IMR-90 (cell line): ENCODE results near the gene ENO3. TPM values are rescaled to one million over a fixed set of nuclear protein-coding genes. Genes with fewer than 3 reads are reported as not detected.

Experiments used
- ATAC-seq: fragments of 200-7000 bp; cut with Tn5 transposase; 2 replicates; pipeline ENCODE4 v1.9.1; 2020; ENCODE audit warnings: low read depth, mild to moderate bottlenecking, moderate library complexity
- BruUV-seq: library from RNA; stranded (reverse); fragments of 400-500 nt; replicated peaks from 2 replicates; lab custom pipeline; 2021; lab: Mats Ljungman, UMichigan
- CTCF ChIA-PET: fragments of 300-600 bp; formaldehyde crosslinking; extraction: SDS; loops from one replicate; lab custom pipeline; 2021; ENCODE audit warnings: antibody characterized with exemption; lab: Yijun Ruan, JAX
- POLR2A ChIA-PET: fragments of 300-600 bp; sonication (Branson Sonifier 250); formaldehyde crosslinking; loops from one replicate; lab custom pipeline; 2022; ENCODE audit warnings: antibody characterized with exemption; ENCODE audit not compliant: unreplicated experiment; lab: Charles Lee
- DNase-seq: peaks from one replicate; pipeline ENCODE4 v3.0.0; 2013
- H2AFZ ChIP-seq: replicated peaks from 2 replicates; pipeline ENCODE3; 2013; ENCODE audit warnings: low read length, mild to moderate bottlenecking; ENCODE audit not compliant: poor library complexity
- H2AK5ac ChIP-seq: 2 replicates; pipeline ENCODE4 v1.6.1; 2013; ENCODE audit warnings: low read depth, low read length, inconsistent platforms
- H2AK9ac ChIP-seq: replicated peaks from 2 replicates; pipeline ENCODE3; 2013; ENCODE audit warnings: mild to moderate bottlenecking, low read depth, low read length, moderate library complexity; ENCODE audit not compliant: poor library complexity
- H2BK120ac ChIP-seq: 2 replicates; pipeline ENCODE4 v1.6.1; 2013; ENCODE audit warnings: low read depth, low read length, inconsistent platforms
- H2BK15ac ChIP-seq: 3 replicates; pipeline ENCODE4 v1.6.1; 2013; ENCODE audit warnings: low read depth, low read length, inconsistent platforms
- H2BK20ac ChIP-seq: 2 replicates; pipeline ENCODE4 v1.6.1; 2013; ENCODE audit warnings: low read depth, mild to moderate bottlenecking, inconsistent platforms, low read length, moderate library complexity
- H2BK5ac ChIP-seq: 2 replicates; pipeline ENCODE4 v1.6.1; 2013; ENCODE audit warnings: mild to moderate bottlenecking, low read depth, low read length, inconsistent platforms; ENCODE audit not compliant: poor library complexity, severe bottlenecking
- H3K14ac ChIP-seq: replicated peaks from 2 replicates; pipeline ENCODE4 v1.6.1; 2013; ENCODE audit warnings: low read depth, low read length, inconsistent platforms
- H3K18ac ChIP-seq: 2 replicates; pipeline ENCODE4 v1.6.1; 2013; ENCODE audit warnings: low read depth, low read length, control low read depth
- H3K23ac ChIP-seq: 2 replicates; pipeline ENCODE4 v1.6.1; 2013; ENCODE audit warnings: low read depth, low read length, inconsistent platforms
- H3K27ac ChIP-seq: 2 replicates; pipeline ENCODE4 v1.5.1; 2013; ENCODE audit warnings: mild to moderate bottlenecking, control low read depth, low read length; ENCODE audit not compliant: insufficient read depth
- H3K27me3 ChIP-seq: 2 replicates; pipeline ENCODE4 v1.6.1; 2013; ENCODE audit warnings: low read length; ENCODE audit not compliant: control insufficient read depth, insufficient read depth
- H3K36me3 ChIP-seq: 2 replicates; pipeline ENCODE4 v1.6.1; 2013; ENCODE audit warnings: low read length, mixed read lengths; ENCODE audit not compliant: control insufficient read depth, insufficient read depth
- H3K4ac ChIP-seq: 2 replicates; pipeline ENCODE4 v1.6.1; 2013; ENCODE audit warnings: low read depth, low read length, inconsistent platforms
- H3K4me1 ChIP-seq: 2 replicates; pipeline ENCODE4 v1.6.1; 2013; ENCODE audit warnings: low read length, mixed read lengths; ENCODE audit not compliant: control insufficient read depth, insufficient read depth
- H3K4me2 ChIP-seq: 2 replicates; pipeline ENCODE4 v1.6.1; 2013; ENCODE audit warnings: low read depth, mild to moderate bottlenecking, control low read depth, low read length, moderate library complexity
- H3K4me3 ChIP-seq: 2 replicates; pipeline ENCODE4 v1.5.1; 2013; ENCODE audit warnings: low read depth, mild to moderate bottlenecking, control low read depth, low read length, moderate library complexity; ENCODE audit not compliant: insufficient read depth
- H3K56ac ChIP-seq: 2 replicates; pipeline ENCODE4 v1.6.1; 2013; ENCODE audit warnings: low read length, inconsistent platforms; ENCODE audit not compliant: insufficient read depth; ENCODE audit errors: extremely low read depth
- H3K79me1 ChIP-seq, 2 experiments: 2 replicates each; pipeline ENCODE4 v1.6.1; 2013; ENCODE audit warnings: low read length in 2 of 2, inconsistent platforms in 1 of 2, low read depth in 1 of 2
- H3K9ac ChIP-seq: 2 replicates; pipeline ENCODE4 v1.6.1; 2013; ENCODE audit warnings: low read depth, low read length, control low read depth
- H3K9me1 ChIP-seq: 2 replicates; pipeline ENCODE4 v1.6.1; 2013; ENCODE audit warnings: low read length, inconsistent platforms; ENCODE audit not compliant: insufficient read depth
- H3K9me3 ChIP-seq: 2 replicates; pipeline ENCODE4 v1.6.1; 2013; ENCODE audit warnings: low read length; ENCODE audit not compliant: control insufficient read depth, insufficient read depth
- H4K20me1 ChIP-seq: 2 replicates; pipeline ENCODE4 v1.6.1; 2013; ENCODE audit warnings: low read length, inconsistent platforms; ENCODE audit not compliant: insufficient read depth
- H4K5ac ChIP-seq: 2 replicates; pipeline ENCODE4 v1.6.1; 2013; ENCODE audit warnings: mild to moderate bottlenecking, low read depth, low read length, control low read depth
- H4K8ac ChIP-seq, 2 experiments: 2 replicates each; pipeline ENCODE4 v1.6.1; 2013; ENCODE audit warnings: low read depth in 2 of 2, low read length in 2 of 2, control low read depth in 1 of 2, inconsistent platforms in 1 of 2
- H4K91ac ChIP-seq: 2 replicates; pipeline ENCODE4 v1.6.1; 2013; ENCODE audit warnings: low read depth, low read length, inconsistent platforms; ENCODE audit not compliant: insufficient read depth
- CEBPB ChIP-seq: IDR thresholded peaks from 2 replicates; pipeline ENCODE4 v1.6.1; 2012; ENCODE audit warnings: low read depth, low read length, improper control_type of control experiment
- FOS ChIP-seq: fragments of 150-350 bp; IDR thresholded peaks from 2 replicates; pipeline ENCODE4 v1.6.1; 2016; ENCODE audit warnings: low read depth, low read length
- MAZ ChIP-seq: IDR thresholded peaks from 2 replicates; pipeline ENCODE4 v1.6.1; 2012; ENCODE audit warnings: low read depth, mild to moderate bottlenecking, low read length, improper control_type of control experiment, moderate library complexity, borderline replicate concordance
- RFX5 ChIP-seq: IDR thresholded peaks from 2 replicates; pipeline ENCODE4 v1.8.0; 2012; ENCODE audit warnings: low read depth, mild to moderate bottlenecking, low read length, moderate library complexity
- USF2 ChIP-seq: fragments of 150-350 bp; IDR thresholded peaks from 2 replicates; pipeline ENCODE4 v1.6.1; 2017; ENCODE audit warnings: mild to moderate bottlenecking, antibody characterized with exemption, low read length, low read depth
- WGBS, 2 experiments: methylation state at CpG; one replicate each; pipeline versions ENCODE4 v1.1.5 to v1.1.7; 2013; ENCODE audit warnings: missing lambda C conversion rate in 2 of 2; ENCODE audit not compliant: insufficient read length in 1 of 2; ENCODE audit errors: extremely low coverage in 2 of 2; 5-methylcytosine and 5-hydroxymethylcytosine counted together
- dilution Hi-C: fragments of 300-500 bp; cut with HindIII; formaldehyde crosslinking; loops from one replicate; pipeline ENCODE4 v1.14.3; 2018; ENCODE audit warnings: low sequenced_read_pairs; ENCODE audit not compliant: unreplicated experiment
- in situ Hi-C: fragments of 300-500 bp; cut with MboI; formaldehyde crosslinking; loops from 3 replicates; pipeline ENCODE4 v1.14.3; 2019; ENCODE audit warnings: low sequenced_read_pairs, inconsistent platforms, mixed read lengths
- intact Hi-C: fragments of 100-400 bp; cut with micrococcal nuclease; formaldehyde crosslinking; loops from 2 replicates; pipeline ENCODE4 v1.10.0; 2022
- polyA plus RNA-seq, 3 experiments: library from polyadenylated mRNA; depleted of rRNA; stranded (reverse); fragments of >200 nt; gene quantifications; 2 replicates each; pipeline ENCODE4 v1.2.3, GENCODE V29; 2012; ENCODE audit warnings: low replicate concordance in 1 of 3
- total RNA-seq: library from RNA; depleted of rRNA; stranded (reverse); fragments of >200 nt; gene quantifications from 2 replicates; pipeline ENCODE4 v1.2.3, GENCODE V29; 2012

ENO3 gene
- total and polyA plus RNA-seq, 2 of the 4 experiments (the other 2 are of a cell fraction), result 1.4 to 5.1 TPM

- ATAC-seq (peak; percentile 85), DNase-seq (peak; percentile 100)
- Histone ChIP-seq H2BK15ac (no peak overlapping the region), H2AFZ (peak overlapping the region; percentile 91), H2BK120ac (peak overlapping the region; percentile 43; the same call in 1 of the 2 replicates), H3K36me3 (peaks cover 12% of the 10 kb centered on the region), H3K4me2 (peak overlapping the region; percentile 73), H3K27ac (peak overlapping the region; percentile 87), H3K14ac (peak overlapping the region; percentile 93), H3K79me1 (peaks cover 20 to 67% of the 10 kb centered on the region in 2 experiments), H2AK5ac (peak overlapping the region; percentile 95), H3K23ac (peak overlapping the region; percentile 89), H4K5ac (peak overlapping the region; percentile 32), H4K20me1 (peaks cover 3% of the 10 kb centered on the region; the same call in 1 of the 2 replicates), H3K18ac (peak overlapping the region; percentile 17), H3K4me3 (peak overlapping the region; percentile 58), H2BK20ac (no peak overlapping the region), H3K27me3 (no peaks in the 10 kb centered on the region), H3K4me1 (peaks cover 14% of the 10 kb centered on the region), H3K56ac (peak overlapping the region; percentile 67), H3K9ac (peak overlapping the region; percentile 78), H3K9me1 (peaks cover 14% of the 10 kb centered on the region), H4K91ac (peak overlapping the region; percentile 88), H2BK5ac (peak overlapping the region; percentile 83), H3K4ac (peak overlapping the region; percentile 96), H4K8ac (peak overlapping the region; percentile 84 to 93), H3K9me3 (no peaks in the 10 kb centered on the region), H2AK9ac (peak overlapping the region; percentile 99)
- no TSS peak for BruUV-seq
- dilution Hi-C loops (no loop called here), in situ Hi-C loops (no loop called here), intact Hi-C loops (loop anchor here (1.0 to 5.0 kb wide), 2 partner anchors 19 to 60 kb away; partner anchors contain the start of gene PFN1)
- POLR2A ChIA-PET, result interaction anchor here (0.6 to 3.0 kb wide), 7 partner anchors 10 to 27 kb away, joined by 3 to 19 read pairs (median 8); partner anchors contain the start of genes ENO3, PFN1, RNF167 and SLC25A11
- no peak for TF ChIP-seq CEBPB
- TF ChIP-seq RFX5, result no peak
- TF ChIP-seq FOS, result peak; percentile 78; the same call in 1 of the 2 replicates
- peak; percentile 10; the same call in 1 of the 2 replicates for TF ChIP-seq USF2
- peak; percentile 60; the same call in 1 of the 2 replicates for TF ChIP-seq MAZ
- CTCF ChIA-PET, result interaction anchor here (0.9 to 1.7 kb wide), 4 partner anchors 20 to 64 kb away, joined by 3 to 11 read pairs (median 4); partner anchors contain the start of genes CAMTA2, CHRNE, RNF167 and SLC25A11
- 0% methylated on average over 6 of the region's 42 CpGs; no CpG with 5 or more reads in 1 of the 2 experiments for WGBS, 2 experiments
Measured at GRCh38 chr17:4966844-4967538, 16.1 kb downstream of the ENO3 start.
